Measurements from ENCODE around the gene GTF2A1.
"Not testable (repeated sequence)": the region's sequence is repeated elsewhere in the genome, so short reads cannot be mapped to it uniquely, and the experiment has no call there.

The GTF2A1 gene

DNA sequence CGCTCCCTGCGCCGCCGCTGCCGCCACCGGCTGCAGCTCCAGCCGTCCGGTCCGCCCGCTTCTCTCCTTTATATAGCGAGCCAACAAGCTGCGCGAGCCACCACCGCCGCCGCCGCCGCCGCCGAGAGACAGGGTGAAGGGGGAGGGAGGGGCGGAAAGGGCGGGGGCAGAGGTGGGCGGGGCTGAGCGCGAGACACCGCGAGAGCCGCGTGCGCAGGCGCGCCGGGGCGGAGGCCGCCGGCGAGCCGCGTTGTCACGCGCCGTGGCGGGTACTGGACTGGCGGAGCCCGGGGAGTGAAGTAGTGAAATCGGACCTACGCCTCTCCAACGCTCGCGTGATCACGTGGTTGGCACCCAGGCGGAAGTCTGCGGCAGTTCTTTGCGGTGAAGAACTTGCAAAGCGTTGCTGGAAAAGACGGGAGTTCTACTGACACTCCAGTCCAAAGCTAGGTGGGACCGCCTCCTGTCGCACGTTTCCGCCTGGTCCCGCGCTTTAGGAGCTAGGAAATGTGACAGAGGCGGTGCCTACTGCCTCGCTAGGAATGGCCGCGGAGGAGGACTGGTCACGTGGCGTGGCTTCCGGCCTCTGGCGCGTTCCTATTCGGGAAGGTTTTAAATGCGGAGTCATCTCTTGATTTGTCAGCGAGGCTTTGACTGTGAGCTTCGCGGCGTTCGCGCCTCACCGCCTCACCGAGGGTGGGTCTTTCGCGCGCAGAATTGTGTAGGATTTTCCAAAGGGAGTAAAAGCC lies at the start of gene GTF2A1:
Gene GTF2A1 (minus strand): TSS at position 130 of the 749 bp plus-strand sequence. CDS start 441 bp downstream, outside the sequence.
- in situ Hi-C loops (cut with MboI; ENCODE audit: low sequenced_read_pairs), result no loop called here

DNA sequence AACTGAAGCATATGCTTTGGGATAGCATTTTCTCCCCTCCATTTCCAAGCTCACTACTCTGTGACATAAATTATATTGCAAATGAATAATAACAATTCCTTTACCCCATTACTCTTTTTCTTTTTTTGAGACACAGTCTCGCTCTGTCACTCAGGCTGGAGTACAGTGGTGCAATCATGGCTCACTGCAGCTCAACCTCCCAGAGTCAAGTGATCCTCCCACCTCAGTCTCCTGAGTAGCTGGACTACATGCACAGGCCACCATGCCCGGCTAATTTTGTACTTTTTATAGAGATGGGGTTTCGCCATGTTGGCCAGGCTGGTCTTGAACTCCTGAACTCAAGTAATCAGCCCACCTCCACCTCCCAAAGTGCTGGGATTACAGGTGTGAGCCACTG lies 49.2 kb upstream of the GTF2A1 start:
- in situ Hi-C loops (cut with MboI; ENCODE audit: low sequenced_read_pairs), result loop anchor here (25.0 kb wide), 1 partner anchor 192 kb away; no protein-coding TSS in a partner anchor

DNA sequence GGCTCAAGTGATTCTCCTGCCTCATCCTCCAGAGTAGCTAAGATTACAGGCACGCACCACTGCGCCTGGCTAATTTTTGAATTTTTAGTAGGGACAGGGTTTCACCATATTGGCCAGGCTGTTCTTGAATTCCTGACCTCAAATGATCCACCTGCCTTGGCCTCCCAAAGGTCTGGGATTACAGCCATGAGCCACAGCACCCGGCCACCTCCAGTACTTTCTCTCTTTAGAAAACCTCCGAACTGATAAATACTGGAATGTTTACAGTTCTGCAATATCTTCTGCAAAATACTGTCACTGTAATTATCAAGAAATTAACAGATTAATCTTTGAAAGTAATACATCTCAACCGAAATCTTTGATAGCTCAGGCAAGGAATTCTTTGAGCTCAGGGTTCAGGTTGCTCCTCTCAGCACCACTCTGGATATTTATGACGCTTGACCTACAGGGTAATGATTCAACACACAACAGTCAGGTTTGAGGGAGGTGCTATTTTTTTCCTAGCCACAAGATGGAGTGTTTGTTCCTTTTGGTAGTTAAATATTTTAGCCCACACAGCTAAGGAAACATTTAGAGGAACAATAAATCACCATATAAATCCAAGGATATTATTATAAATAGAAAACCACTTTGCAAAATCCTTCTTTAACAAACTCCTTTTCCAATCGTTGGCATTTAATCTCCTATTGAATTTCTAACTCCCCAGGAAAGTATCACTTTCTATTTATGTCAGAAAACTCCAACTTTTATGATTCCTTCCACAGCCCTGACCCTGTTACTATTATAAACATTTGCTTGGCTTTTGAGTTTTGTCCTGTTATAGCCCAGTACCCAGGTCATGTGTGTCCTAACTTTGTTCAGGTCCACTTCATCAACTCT lies 48.6 kb upstream of the GTF2A1 start:
- in situ Hi-C loops (cut with MboI; ENCODE audit: low sequenced_read_pairs), result loop anchor here (25.0 kb wide), 1 partner anchor 193 kb away; no protein-coding TSS in a partner anchor

DNA sequence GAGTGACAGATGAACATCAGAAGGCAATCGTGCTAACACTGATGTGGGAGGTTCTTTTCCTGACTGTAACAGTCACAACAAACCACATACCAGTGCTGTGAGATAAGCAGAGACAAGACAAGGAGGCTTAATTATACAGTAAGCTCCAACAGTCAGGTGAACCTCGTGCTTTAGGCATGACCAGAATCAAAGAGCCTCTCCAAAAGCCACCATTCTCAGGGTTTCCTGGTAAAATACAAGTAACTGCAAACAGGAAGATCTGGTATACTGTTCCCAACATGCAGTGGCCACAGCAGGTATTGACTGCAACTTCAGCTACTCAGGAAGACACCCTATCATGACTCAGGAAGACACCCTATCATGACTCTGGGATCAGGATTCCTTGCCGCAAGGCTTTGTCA lies 47.3 kb upstream of the GTF2A1 start:
- in situ Hi-C loops (cut with MboI; ENCODE audit: low sequenced_read_pairs), result loop anchor here (25.0 kb wide), 1 partner anchor 194 kb away; no protein-coding TSS in a partner anchor

DNA sequence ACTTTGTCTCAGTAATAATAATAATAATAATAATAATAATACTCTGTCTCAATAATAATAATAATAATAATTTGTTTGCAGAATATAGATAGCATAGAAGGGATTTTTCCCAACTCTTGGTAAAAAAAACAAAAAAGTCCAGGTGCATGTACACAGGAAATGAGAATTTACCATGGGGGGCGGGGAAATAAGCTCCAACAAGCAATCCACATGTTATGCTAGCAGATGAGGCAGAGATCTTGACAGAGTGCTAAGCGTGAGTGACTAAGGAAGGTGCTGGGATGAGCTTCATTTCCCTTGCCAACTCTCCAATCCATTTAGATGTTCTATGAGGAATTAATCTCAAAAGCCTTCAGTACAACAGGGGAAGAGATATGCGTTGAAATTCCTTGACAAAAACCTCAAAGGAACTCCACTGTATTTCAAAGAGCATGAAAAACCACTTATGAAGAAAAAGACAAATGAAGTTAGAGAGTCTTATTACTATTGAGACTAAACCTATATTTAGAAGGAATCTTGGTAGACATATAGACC lies 44.9 kb upstream of the GTF2A1 start:
- in situ Hi-C loops (cut with MboI; ENCODE audit: low sequenced_read_pairs), result loop anchor here (25.0 kb wide), 1 partner anchor 197 kb away; no protein-coding TSS in a partner anchor

DNA sequence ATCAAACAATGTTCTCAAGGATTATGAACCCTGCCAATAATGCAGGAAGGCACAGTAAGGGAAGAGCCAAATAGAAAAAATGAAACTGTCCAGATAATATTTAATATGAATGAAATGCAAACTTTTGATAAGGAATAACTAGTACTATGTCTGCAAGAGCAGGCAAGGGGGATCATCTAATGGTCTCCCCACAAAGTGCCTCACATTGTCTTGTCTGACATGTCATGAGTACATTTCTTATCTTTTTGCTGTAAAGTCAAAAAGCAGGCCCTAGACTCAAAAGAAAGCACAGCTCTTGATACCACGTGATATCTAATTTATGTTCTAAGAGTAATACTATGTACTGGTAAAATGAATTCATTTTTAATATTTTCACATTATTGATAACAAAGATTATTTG lies 43.9 kb upstream of the GTF2A1 start:
- in situ Hi-C loops (cut with MboI; ENCODE audit: low sequenced_read_pairs), result loop anchor here (25.0 kb wide), 1 partner anchor 198 kb away; no protein-coding TSS in a partner anchor

DNA sequence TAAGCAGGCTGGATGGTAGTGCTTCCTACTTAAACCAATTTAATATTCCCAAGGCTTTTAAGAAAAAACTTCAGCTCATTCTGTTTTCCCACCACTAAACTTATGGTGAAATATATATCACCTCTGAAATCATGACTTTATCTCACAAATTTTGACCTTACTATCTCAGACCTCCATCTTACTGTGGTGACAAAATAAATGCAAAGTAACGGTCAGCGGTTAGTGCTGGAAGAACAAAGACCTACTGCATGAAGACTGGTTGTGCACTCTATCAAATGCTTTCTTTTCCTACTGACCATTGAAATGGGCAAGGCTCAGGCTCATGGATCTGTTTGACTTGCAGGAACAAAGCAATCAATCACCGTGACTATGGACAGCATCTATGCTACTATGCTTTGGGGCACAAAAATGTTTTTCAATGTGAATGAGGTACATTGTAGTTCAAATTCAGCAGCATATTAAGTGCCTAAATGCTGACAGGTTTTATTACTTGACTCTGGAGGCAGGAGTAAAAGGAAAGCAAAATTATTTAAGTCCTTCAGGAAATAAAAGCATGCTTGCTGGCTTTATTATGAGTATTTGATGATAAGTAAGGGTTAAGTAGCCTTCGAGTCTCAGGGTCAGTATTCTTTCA lies 43.1 kb upstream of the GTF2A1 start:
- in situ Hi-C loops (cut with MboI; ENCODE audit: low sequenced_read_pairs), result loop anchor here (25.0 kb wide), 1 partner anchor 198 kb away; no protein-coding TSS in a partner anchor

DNA sequence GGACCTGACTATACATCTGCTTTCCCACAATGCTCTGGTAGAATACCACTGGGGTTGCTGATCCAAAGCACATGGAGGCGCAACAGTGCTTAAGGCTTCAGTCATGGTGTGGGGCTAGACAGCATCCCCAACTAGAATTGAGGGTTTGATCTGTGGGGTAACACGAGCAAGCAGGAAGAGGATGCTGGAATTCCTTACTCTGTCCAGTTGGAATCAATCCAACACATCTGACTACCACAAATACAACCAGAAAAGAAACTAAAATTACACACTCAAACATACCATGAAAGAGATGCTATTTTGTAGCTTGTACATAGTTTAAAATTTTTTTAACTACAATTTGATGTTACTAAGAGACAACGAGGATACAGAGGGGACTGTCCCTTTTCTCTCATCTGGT lies 40.4 kb upstream of the GTF2A1 start:
- in situ Hi-C loops (cut with MboI; ENCODE audit: low sequenced_read_pairs), result loop anchor here (25.0 kb wide), 1 partner anchor 201 kb away; no protein-coding TSS in a partner anchor

DNA sequence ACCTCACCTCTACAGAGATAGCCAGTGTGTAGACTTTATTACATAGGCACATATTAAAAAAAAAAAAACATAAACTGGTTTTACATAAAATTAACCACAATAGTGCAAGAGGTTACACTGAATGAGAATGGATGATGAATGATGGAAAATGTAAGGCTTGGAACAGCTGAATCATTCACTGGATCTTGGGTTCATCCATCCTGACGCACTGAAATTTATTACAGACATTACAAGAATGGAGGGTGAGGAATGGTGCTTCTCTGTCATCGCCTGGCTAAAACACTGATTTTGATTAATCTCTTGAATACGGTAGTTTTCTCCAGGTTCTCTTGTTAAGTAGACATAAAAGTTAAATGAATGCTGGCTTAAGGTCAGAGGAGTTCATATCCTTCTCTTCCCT lies 40.0 kb upstream of the GTF2A1 start:
- in situ Hi-C loops (cut with MboI; ENCODE audit: low sequenced_read_pairs), result loop anchor here (25.0 kb wide), 1 partner anchor 202 kb away; no protein-coding TSS in a partner anchor

DNA sequence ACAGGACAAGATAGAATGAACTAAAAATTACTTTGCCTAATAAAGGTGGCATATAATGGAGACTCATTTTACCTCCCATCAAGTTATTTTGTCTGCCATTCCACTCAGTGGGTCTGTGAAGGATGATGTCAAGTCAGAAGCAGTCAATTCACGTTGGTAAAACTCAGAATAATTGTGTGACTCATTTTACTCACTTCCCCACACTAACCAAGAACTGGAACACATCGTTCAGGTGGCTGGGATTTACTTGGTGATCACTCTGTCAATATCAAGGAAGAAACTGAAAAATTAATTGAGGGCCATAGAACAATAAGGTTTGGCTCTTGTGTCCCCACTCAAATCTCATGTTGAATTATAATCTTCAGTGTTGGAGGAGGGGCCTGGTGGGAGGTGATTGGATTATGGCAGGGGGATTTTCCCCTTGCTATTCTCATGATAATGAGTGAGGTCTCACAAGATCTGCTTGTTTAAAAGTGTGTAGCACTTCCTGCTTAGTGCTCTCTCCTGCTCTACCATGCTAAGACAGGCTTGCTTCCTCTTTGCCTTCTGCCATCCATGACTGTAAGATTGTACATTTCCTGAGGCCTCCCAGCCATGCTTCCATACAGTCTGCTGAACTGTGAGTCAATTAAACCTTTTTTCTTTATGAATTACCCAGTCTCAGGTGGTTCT lies 35.7 kb upstream of the GTF2A1 start:
- in situ Hi-C loops (cut with MboI; ENCODE audit: low sequenced_read_pairs), result loop anchor here (25.0 kb wide), 1 partner anchor 206 kb away; no protein-coding TSS in a partner anchor

DNA sequence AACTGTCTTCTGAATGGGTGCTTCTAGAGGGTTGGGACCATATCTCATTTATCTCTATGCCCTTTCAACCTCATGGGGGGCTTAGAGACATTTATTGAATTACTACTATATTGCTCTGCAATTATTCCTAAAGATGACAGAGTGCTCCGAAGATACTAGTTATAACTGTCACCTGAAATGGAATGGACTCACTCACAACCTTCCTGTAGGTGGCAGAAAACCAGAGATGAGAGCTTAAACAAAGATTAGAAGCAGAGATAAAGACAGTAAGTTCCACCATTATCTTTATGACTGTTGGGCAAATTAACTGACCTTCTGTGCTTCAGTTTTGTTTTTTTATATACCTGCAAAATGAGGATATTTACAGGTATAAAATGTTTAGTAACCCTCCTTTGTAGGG lies 31.5 kb upstream of the GTF2A1 start:
- in situ Hi-C loops (cut with MboI; ENCODE audit: low sequenced_read_pairs), result loop anchor here (25.0 kb wide), 1 partner anchor 210 kb away; no protein-coding TSS in a partner anchor

DNA sequence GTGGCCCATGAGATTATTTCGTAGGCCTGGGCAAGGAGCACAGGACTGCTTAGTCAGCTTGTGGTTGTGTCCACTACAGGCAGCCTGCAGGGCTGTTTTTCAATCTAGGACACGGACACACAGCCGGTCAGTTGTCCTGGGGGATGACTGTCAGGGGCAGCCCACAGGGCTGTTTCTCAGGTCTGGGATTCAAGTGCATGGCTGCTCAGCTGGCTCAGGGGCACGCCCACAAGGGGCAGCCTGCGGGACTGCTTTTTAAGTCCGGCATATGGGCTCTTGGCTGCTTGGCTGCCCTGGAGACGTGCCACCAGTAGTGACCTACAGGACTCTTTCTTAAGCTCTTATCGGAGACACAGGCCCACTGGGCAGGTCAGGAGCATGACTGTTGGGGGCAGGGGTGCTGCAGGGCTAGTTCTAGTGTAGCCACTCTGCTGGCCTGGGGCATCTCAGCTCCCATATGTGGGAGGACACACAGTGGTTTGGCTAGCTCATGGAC lies 26.6 kb upstream of the GTF2A1 start:
- in situ Hi-C loops (cut with MboI; ENCODE audit: low sequenced_read_pairs), result no loop called here

DNA sequence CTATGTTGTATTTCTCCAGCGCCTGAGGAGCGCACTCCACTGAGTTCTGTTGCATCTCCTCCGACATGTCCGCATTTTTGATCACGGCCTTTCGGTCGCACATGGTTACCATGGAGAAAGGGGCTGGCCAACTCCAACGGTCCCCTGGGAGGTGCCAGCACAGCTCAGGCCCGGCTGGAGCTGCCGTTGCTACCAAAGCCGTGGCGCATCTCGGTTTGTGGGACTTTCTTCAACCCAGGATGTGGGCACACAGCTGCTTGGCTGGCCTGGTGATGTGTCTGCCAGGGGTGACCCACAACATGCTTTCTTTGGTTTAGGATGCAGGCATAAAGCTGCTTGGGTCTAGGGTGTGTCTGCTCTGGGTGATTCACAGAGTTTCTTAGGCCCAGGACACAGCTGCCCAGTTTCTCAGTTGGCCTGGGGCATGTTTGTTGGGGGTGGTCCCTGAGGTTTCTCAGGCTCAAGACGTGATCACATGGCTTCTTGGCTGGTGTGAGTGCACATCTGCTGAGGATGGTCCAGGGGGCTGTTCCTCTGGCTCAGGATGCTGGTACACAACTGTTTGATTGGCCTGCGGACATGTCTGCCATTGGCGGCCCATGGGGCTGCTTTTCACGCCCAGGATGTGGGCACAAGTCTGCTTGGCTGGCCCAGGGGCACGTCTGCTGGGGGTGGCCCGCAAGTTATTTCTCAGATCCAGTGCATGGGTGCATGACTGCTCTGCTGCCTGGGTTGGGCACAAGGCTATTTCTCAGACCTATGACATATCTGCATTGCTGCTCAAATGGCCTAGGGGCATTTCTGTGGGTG lies 25.9 kb upstream of the GTF2A1 start:
- in situ Hi-C loops (cut with MboI; ENCODE audit: low sequenced_read_pairs), result no loop called here

DNA sequence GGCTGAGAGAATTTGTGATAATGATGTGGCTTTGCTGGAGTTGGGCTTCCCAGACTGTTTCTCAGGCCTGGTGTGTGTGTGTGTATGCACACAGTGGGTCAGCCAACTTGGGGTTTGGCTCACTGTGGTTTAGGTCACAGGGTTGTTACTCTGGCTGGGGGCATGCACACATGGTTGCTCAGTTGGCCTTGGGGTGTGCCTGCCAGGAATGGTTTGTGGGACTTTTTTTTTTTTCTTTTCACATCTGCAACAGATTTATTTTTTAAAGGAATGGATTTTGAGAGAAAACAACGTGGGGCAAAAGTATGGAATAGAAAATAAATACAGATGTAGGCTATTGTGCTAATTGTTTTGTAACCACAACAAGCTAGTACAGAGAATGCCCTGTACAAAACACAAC lies 25.0 kb upstream of the GTF2A1 start:
- in situ Hi-C loops (cut with MboI; ENCODE audit: low sequenced_read_pairs), result no loop called here

DNA sequence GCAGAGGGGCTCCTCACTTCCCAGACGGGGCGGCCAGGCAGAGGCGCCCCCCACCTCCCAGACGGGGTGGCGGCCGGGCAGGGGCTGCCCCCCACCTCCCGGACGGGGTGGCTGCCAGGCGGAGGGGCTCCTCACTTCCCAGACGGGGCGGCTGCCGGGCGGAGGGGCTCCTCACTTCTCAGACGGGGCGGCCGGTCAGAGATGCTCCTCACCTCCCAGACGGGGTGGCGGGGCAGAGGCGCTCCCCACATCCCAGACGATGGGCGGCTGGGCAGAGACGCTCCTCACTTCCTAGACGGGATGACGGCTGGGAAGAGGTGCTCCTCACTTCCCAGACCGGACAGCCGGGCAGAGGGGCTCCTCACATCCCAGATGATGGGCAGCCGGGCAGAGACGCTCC lies 23.7 kb upstream of the GTF2A1 start:
- in situ Hi-C loops (cut with MboI; ENCODE audit: low sequenced_read_pairs), result not testable (repeated sequence)

DNA sequence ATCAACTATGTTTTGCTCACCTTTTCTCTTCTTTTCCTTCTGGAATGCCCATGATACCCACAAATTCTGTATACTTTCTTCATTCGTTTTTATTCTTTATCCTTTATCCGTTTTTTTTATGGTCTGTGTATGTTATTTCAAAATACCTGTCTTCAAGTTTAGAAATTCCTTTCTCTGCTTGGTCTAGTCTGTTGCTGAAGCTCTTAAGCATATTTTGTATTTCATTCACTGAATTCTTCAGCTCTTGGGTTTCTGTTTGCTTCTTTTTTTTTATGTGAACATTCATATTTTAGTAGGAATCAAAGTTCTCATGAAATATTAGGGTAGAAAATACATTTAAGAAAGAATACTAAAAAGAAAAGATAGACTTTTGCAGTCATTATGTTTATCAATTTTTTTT lies 22.7 kb upstream of the GTF2A1 start:
- in situ Hi-C loops (cut with MboI; ENCODE audit: low sequenced_read_pairs), result no loop called here

DNA sequence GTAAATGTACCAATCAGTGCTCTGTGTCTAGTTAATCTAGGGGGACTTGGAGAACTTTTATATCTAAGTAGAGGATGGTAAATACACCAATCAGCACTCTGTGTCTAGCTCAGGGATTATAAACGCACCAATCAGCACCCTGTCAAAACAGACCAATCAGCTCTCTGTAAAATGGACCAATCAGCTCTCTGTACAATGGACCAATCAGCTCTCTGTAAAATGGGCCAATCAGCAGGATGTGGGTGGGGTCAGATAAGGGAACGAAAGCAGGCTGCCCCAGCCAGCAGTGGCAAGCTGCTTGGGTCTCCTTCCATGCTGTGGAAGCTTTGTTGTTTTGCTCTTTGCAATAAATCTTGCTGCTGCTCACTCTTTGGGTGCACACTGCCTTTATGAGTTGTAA lies 16.1 kb upstream of the GTF2A1 start:
- in situ Hi-C loops (cut with MboI; ENCODE audit: low sequenced_read_pairs), result not testable (repeated sequence)

DNA sequence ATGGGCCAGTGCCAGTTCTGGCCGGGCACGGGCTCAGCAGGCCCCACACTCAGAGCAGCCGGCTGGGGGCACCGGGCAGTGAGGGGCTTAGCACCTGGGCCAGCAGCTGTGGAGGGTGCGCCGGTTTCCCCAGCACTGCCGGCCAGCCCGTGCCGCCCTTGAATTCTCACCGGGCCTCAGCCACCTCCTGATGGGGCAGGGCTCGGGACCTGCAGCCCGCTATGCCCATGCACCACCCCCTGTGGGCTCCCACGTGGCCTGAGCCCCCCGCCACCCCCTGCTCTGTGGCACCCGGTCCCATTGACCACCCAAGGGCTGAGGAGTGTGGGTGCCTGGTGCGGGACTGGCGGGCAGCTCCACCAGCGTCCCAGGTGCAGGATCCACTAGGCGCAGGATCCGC lies 15.4 kb upstream of the GTF2A1 start:
- in situ Hi-C loops (cut with MboI; ENCODE audit: low sequenced_read_pairs), result no loop called here

DNA sequence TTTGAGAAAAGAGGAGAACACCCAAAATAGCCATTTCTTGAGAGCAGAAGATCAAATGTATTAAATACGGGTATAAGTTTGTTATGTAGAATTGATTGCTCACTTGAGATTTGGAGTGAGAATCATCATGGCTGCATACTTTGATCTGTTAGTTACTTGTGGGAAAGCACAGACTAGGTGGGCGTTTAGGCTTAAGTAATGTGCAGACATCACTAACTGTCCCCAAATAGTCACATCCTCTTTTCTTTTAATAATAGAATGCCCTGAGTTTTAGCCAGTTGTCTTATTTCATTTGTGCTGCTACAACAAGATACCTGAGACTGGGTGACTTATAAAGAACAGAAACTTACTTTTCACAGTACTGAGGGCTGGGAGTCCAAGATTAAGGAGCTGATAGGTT lies 14.3 kb upstream of the GTF2A1 start:
- in situ Hi-C loops (cut with MboI; ENCODE audit: low sequenced_read_pairs), result no loop called here

All from HL-60/S4 (cell line).